Ascending aorta (tissue), 2 donors: ENCODE results near the gene C1orf116. TPM values are rescaled to one million over a fixed set of nuclear protein-coding genes. Genes with fewer than 3 reads are reported as not detected.
"Not testable (repeated sequence)": the region's sequence is repeated elsewhere in the genome, so short reads cannot be mapped to it uniquely, and the experiment has no call there.

Source experiments
- DNase-seq, 2 donors: peaks; one replicate each; pipeline ENCODE4 v3.0.0-alpha.2; 2019; ENCODE audit warnings: low spot score in 2 of 2
- H3K27ac ChIP-seq, 2 donors: fragments of 200-600 bp; sonication (generic); one replicate each; pipeline ENCODE4 v1.5.1; 2016 to 2017; ENCODE audit warnings: mild to moderate bottlenecking in 1 of 2
- H3K27me3 ChIP-seq: fragments of 200-600 bp; sonication (generic); one replicate; pipeline ENCODE4 v1.5.1; 2017
- H3K36me3 ChIP-seq, 2 donors: fragments of 200-600 bp; sonication (generic); one replicate each; pipeline ENCODE4 v1.5.1; 2016
- H3K4me1 ChIP-seq, 2 donors: fragments of 200-600 bp; sonication (generic); one replicate each; pipeline ENCODE4 v1.5.1; 2016 to 2017; ENCODE audit warnings: mild to moderate bottlenecking in 1 of 2
- H3K4me3 ChIP-seq, 2 donors: fragments of 200-600 bp; sonication (generic); one replicate each; pipeline ENCODE4 v1.5.1; 2016 to 2017; ENCODE audit warnings: mild to moderate bottlenecking in 1 of 2
- H3K9me3 ChIP-seq, 2 donors: fragments of 200-600 bp; sonication (generic); one replicate each; pipeline ENCODE4 v1.5.1; 2016
- intact Hi-C: fragments of 100-400 bp; cut with DNase I; formaldehyde crosslinking; loops from one replicate; pipeline ENCODE4 v1.15.1; 2023
- total RNA-seq: library from RNA; depleted of rRNA; stranded (reverse); fragments of >200 nt; gene quantifications from one replicate; pipeline ENCODE4 v1.1.0, GENCODE V29; 2016
- TF ChIP-seq, protein P1 (sequence below), 3 experiments: fragments of 200-600 bp in 2 of 3; fragments of 450-650 bp in 1 of 3; sonication (generic) in 2 of 3; IDR thresholded peaks; one replicate each; pipeline ENCODE4 v1.5.1; 2016 to 2019; ENCODE audit warnings: antibody characterized with exemption in 3 of 3, mild to moderate bottlenecking in 1 of 3, moderate library complexity in 1 of 3

C1orf116 gene
- total RNA-seq, 1 donor from 2014 or later = not detected

- no peak overlapping the region for H3K27ac ChIP-seq
- H3K36me3 ChIP-seq = peaks cover 12 to 20% of the 10 kb centered on the region in 2 donors
- intact Hi-C loops = no loop called here
- no peaks in the 10 kb centered on the region for H3K9me3 ChIP-seq
- peaks cover 9 to 16% of the 10 kb centered on the region in 2 donors for H3K4me1 ChIP-seq
- no peak for DNase-seq
- TF ChIP-seq, protein P1, sequence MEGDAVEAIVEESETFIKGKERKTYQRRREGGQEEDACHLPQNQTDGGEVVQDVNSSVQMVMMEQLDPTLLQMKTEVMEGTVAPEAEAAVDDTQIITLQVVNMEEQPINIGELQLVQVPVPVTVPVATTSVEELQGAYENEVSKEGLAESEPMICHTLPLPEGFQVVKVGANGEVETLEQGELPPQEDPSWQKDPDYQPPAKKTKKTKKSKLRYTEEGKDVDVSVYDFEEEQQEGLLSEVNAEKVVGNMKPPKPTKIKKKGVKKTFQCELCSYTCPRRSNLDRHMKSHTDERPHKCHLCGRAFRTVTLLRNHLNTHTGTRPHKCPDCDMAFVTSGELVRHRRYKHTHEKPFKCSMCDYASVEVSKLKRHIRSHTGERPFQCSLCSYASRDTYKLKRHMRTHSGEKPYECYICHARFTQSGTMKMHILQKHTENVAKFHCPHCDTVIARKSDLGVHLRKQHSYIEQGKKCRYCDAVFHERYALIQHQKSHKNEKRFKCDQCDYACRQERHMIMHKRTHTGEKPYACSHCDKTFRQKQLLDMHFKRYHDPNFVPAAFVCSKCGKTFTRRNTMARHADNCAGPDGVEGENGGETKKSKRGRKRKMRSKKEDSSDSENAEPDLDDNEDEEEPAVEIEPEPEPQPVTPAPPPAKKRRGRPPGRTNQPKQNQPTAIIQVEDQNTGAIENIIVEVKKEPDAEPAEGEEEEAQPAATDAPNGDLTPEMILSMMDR (IDR thresholded peaks at IDR 0.05) = no peak
- H3K27me3 ChIP-seq = no peaks in the 10 kb centered on the region
- peak overlapping the region; percentile 79 to 96 for H3K4me3 ChIP-seq
These were observed 17.0 kb upstream of the C1orf116 start for GRCh38 chr1:207049514-207049913.

GRCh38 chr1:207049054-207049453 is 16.5 kb upstream of the C1orf116 start:
- intact Hi-C loops = no loop called here
- no peak for DNase-seq
- TF ChIP-seq, protein P1 (IDR thresholded peaks at IDR 0.05) = no peak
- no peak overlapping the region for H3K27ac ChIP-seq
- no peaks in the 10 kb centered on the region for H3K27me3 ChIP-seq
- no peaks in the 10 kb centered on the region for H3K9me3 ChIP-seq
- H3K4me1 ChIP-seq = peaks cover 9 to 16% of the 10 kb centered on the region in 2 donors
- H3K4me3 ChIP-seq = peak overlapping the region; percentile 79 to 96
- H3K36me3 ChIP-seq = peaks cover 12 to 20% of the 10 kb centered on the region in 2 donors

DNA sequence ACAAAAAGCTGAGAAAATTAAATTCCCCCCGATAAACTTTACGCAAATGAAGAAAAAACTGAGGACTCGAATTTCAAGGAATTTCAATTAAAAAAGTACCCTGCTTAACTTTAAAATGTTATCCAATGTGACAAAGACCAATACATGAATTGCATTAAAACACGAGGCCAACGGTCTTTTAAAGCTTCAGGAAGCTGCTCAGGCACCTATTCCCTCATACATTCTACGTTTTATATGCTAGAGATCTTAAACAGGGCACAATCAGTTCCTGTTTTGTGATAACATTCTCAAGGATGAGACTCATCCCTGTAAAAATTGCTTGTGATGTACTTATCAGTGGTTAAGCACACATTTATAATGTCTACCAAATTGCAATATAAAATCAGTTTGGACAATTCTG is 15.5 kb upstream of the C1orf116 start:
- intact Hi-C loops = no loop called here
- DNase-seq = no peak

DNA sequence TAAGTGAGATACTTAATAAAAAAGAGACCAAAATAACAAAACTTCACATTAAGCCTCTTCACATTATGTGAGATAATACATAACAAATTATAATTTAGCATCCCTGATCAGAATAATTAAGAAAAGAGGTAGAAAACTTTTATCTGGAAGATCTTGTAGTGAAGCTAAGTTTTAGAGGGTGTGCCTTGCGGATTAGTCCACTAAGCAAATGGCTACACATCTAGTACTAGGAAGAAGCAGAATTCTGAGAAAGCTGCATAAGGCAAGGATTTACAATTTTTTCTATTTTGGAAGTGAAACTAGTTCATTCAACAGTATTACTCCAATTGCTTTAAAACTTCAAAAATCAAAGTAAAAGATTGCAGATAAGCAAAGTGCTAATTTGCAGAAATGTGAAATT is 14.9 kb upstream of the C1orf116 start:
- TF ChIP-seq, protein P1 (IDR thresholded peaks at IDR 0.05) = no peak
- Histone ChIP-seq H3K27me3 (no peaks in the 10 kb centered on the region), H3K4me1 (peaks cover 7 to 13% of the 10 kb centered on the region in 2 donors), H3K4me3 (no peak overlapping the region), H3K27ac (no peak overlapping the region), H3K36me3 (peaks cover 12 to 25% of the 10 kb centered on the region in 2 donors), H3K9me3 (no peaks in the 10 kb centered on the region)
- DNase-seq = no peak
- intact Hi-C loops = no loop called here

More for the DNA sequence above, 15.5 kb upstream of the C1orf116 start:
- H3K27ac ChIP-seq = no peak overlapping the region
- H3K4me3 ChIP-seq = no peak overlapping the region
- H3K36me3 ChIP-seq = peaks cover 12 to 25% of the 10 kb centered on the region in 2 donors
- peaks cover 9 to 13% of the 10 kb centered on the region in 2 donors for H3K4me1 ChIP-seq
- TF ChIP-seq, protein P1 (IDR thresholded peaks at IDR 0.05) = no peak
- no peaks in the 10 kb centered on the region for H3K9me3 ChIP-seq
- H3K27me3 ChIP-seq = no peaks in the 10 kb centered on the region

- Histone ChIP-seq H3K36me3 (peaks cover 12 to 25% of the 10 kb centered on the region in 2 donors), H3K4me3 (no peak overlapping the region), H3K27ac (no peak overlapping the region), H3K4me1 (peaks cover 5 to 7% of the 10 kb centered on the region in 2 donors), H3K27me3 (no peaks in the 10 kb centered on the region), H3K9me3 (no peaks in the 10 kb centered on the region)
- TF ChIP-seq, protein P1 (IDR thresholded peaks at IDR 0.05) = no peak
- intact Hi-C loops = loop anchor here (2.0 kb wide), 1 partner anchor 41 kb away; no protein-coding TSS in a partner anchor
- DNase-seq = no peak
These were observed 12.9 kb upstream of the C1orf116 start for GRCh38 chr1:207045453-207045852.

- H3K27ac ChIP-seq, H3K36me3 ChIP-seq, intact Hi-C loops, DNase-seq, H3K9me3 ChIP-seq, H3K4me3 ChIP-seq, H3K27me3 ChIP-seq, H3K4me1 ChIP-seq: not testable (repeated sequence)
These were observed 8.8 kb upstream of the C1orf116 start for GRCh38 chr1:207041397-207041796.
